ENCODE data around the gene KCNJ9. TPM values are rescaled to one million over a fixed set of nuclear protein-coding genes. Genes with fewer than 3 reads are reported as not detected.
A peak's percentile ranks its signal among the peaks of the same experiment; 100 is the strongest.

The KCNJ9 gene
- total RNA-seq, 1 donor from 2014 or later, result not detected

DNA sequence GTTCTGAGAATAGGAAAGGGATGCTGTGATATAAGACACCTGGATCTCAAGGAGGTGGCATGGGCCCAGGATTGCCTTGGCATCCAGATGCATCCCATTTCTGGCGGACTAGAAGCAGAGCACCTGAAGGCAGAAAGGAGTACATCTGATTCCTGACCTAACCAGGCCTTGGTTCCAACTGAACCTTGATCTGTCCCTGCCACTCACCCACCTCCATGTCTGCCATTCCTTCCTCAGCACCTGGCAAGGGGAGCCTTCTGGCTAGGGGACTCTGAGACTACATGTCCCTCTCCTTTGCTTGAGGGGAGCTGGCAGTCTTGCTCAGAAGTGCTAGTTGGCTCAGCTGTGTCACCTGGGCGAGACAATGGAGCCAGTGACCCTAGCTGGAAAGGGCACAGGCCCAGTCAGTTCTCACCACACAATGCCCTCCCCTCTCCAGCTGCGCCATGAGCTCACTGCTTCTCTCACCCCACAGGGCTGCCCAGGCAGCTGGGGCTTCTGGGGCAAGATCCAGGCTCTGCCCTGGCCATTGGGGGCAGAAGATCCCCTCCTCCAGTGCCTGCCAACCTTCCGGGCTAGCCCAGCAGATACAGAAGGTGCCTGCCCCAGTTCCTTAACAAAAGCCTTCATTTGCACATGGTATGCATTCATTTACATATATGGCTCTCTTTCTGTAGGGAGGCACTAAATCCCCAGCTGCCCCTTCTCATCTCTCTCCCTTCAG lies 14.2 kb downstream of the KCNJ9 start:
- H3K4me3 ChIP-seq (ENCODE audit: low read depth, low read length), result no peak overlapping the region
- no peak for DNase-seq (ENCODE audit: low read depth)
- H3K27me3 ChIP-seq (ENCODE audit: control insufficient read depth, insufficient read depth, low read length), result no peaks in the 10 kb centered on the region
- peaks cover 1% of the 10 kb centered on the region for H3K36me3 ChIP-seq (ENCODE audit: control insufficient read depth, insufficient read depth, low read length)
- TF ChIP-seq CTCF (IDR thresholded peaks at IDR 0.05; ENCODE audit: insufficient read depth, low read length, poor library complexity, severe bottlenecking), result no peak

GRCh38 chr1:160096274-160097116 lies 15.2 kb downstream of the KCNJ9 start:
- no peak for DNase-seq (ENCODE audit: low read depth)
- H3K27me3 ChIP-seq (ENCODE audit: control insufficient read depth, insufficient read depth, low read length), result no peaks in the 10 kb centered on the region
- H3K36me3 ChIP-seq (ENCODE audit: control insufficient read depth, insufficient read depth, low read length), result peaks cover 1% of the 10 kb centered on the region
- no peak overlapping the region for H3K4me3 ChIP-seq (ENCODE audit: low read depth, low read length)
- no peak for TF ChIP-seq CTCF (IDR thresholded peaks at IDR 0.05; ENCODE audit: insufficient read depth, low read length, poor library complexity, severe bottlenecking)

GRCh38 chr1:160097151-160097910 lies 16.0 kb downstream of the KCNJ9 start:
- TF ChIP-seq CTCF (IDR thresholded peaks at IDR 0.05; ENCODE audit: insufficient read depth, low read length, poor library complexity, severe bottlenecking), result no peak

GRCh38 chr1:160097911-160098851 lies 16.8 kb downstream of the KCNJ9 start, which contains the start of gene IGSF8:
Gene IGSF8 (minus strand): TSS chr1:160098619. CDS start chr1:160098472, 147 bp downstream.
- no peak for TF ChIP-seq CTCF (IDR thresholded peaks at IDR 0.05; ENCODE audit: insufficient read depth, low read length, poor library complexity, severe bottlenecking)
- H3K4me3 ChIP-seq (ENCODE audit: low read depth, low read length), result peak within 1 kb of the TSS; percentile 62
- H3K36me3 ChIP-seq (ENCODE audit: control insufficient read depth, insufficient read depth, low read length), result peaks cover 1% of the 10 kb centered on the region
- no peak for DNase-seq (ENCODE audit: low read depth)
- H3K27me3 ChIP-seq (ENCODE audit: control insufficient read depth, insufficient read depth, low read length), result no peaks in the 10 kb centered on the region

More at GRCh38 chr1:160097151-160097910, 16.0 kb downstream of the KCNJ9 start:
- DNase-seq (ENCODE audit: low read depth), result no peak
- H3K4me3 ChIP-seq (ENCODE audit: low read depth, low read length), result peak overlapping the region; percentile 62
- no peaks in the 10 kb centered on the region for H3K27me3 ChIP-seq (ENCODE audit: control insufficient read depth, insufficient read depth, low read length)
- H3K36me3 ChIP-seq (ENCODE audit: control insufficient read depth, insufficient read depth, low read length), result peaks cover 1% of the 10 kb centered on the region
